HepG2 (cell line): ENCODE data around the gene SAMD4B. TPM values are rescaled to one million over a fixed set of nuclear protein-coding genes. Genes with fewer than 3 reads are reported as not detected.

Source experiments
- ATAC-seq: fragments of 200-7000 bp; cut with Tn5 transposase; 3 replicates; pipeline ENCODE4 v1.9.1; 2020; ENCODE audit warnings: mild to moderate bottlenecking, moderate library complexity
- BruUV-seq: library from RNA; stranded (reverse); fragments of 400-500 nt; replicated peaks from 2 replicates; lab custom pipeline; 2021; lab: Mats Ljungman, UMichigan
- CTCF ChIA-PET: fragments of 300-600 bp; formaldehyde crosslinking; extraction: SDS; loops from one replicate; lab custom pipeline; 2021; ENCODE audit warnings: low total read pairs, inconsistent platforms, low intra/inter-chr PET ratio; lab: Yijun Ruan, JAX
- POLR2A ChIA-PET: fragments of 350-600 bp; sonication (Branson Sonifier 250); formaldehyde crosslinking; loops from one replicate; lab custom pipeline; 2020; ENCODE audit warnings: antibody characterized with exemption, inconsistent platforms; lab: Yijun Ruan, JAX
- DNase-seq: peaks from one replicate; pipeline ENCODE4 v3.0.0-alpha.2; 2015; ENCODE audit warnings: low spot score
- FAIRE-seq: peaks from 3 replicates; lab custom pipeline; 2011; peaks lifted over from hg19 to GRCh38; lab: Jason Lieb, UNC
- H2AFZ ChIP-seq: one replicate; pipeline ENCODE4 v1.6.1; 2011; ENCODE audit warnings: low read length, inconsistent platforms
- H3K27ac ChIP-seq: fragments of 300-600 bp; 3 replicates; pipeline ENCODE4 v1.8.0; 2011; ENCODE audit warnings: mixed run types, mild to moderate bottlenecking, mixed read lengths, low read length, inconsistent platforms; ENCODE audit not compliant: insufficient read depth; ENCODE audit errors: extremely low read length
- H3K27me3 ChIP-seq, 2 experiments: fragments of 200-600 bp in 1 of 2; 2 replicates in 1 of 2; 3 replicates in 1 of 2; pipeline versions ENCODE4 v1.6.0 to v1.8.0; 2011; ENCODE audit warnings: low read length in 2 of 2, mild to moderate bottlenecking in 2 of 2, moderate library complexity in 2 of 2, inconsistent platforms in 1 of 2; ENCODE audit not compliant: insufficient read depth in 2 of 2, control insufficient read depth in 1 of 2
- H3K36me3 ChIP-seq, 2 experiments: fragments of 200-600 bp in 1 of 2; replicated peaks in 1 of 2; 2 replicates in 1 of 2; 3 replicates in 1 of 2; pipeline versions ENCODE4 v1.5.1 to v1.8.0; 2011; ENCODE audit warnings: low read length in 2 of 2, inconsistent platforms in 1 of 2; ENCODE audit not compliant: insufficient read depth in 2 of 2, control insufficient read depth in 1 of 2
- H3K4me1 ChIP-seq: 2 replicates; pipeline ENCODE4 v1.5.1; 2012; ENCODE audit warnings: low read length, inconsistent platforms; ENCODE audit not compliant: insufficient read depth
- H3K4me2 ChIP-seq: 2 replicates; pipeline ENCODE4 v1.6.0; 2011; ENCODE audit warnings: low read depth, low read length, inconsistent platforms
- H3K4me3 ChIP-seq, 3 experiments: fragments of 200-600 bp in 1 of 3; sonication (generic), shearing (Covaris generic) in 1 of 3; replicated peaks in 1 of 3; 2 replicates each; pipeline ENCODE4 v1.5.1; 2011 to 2016; ENCODE audit warnings: low read length in 3 of 3, inconsistent platforms in 2 of 3, low read depth in 2 of 3, mild to moderate bottlenecking in 2 of 3, control low read depth in 1 of 3, mixed read lengths in 1 of 3; ENCODE audit not compliant: insufficient read depth in 1 of 3
- H3K79me2 ChIP-seq: one replicate; pipeline ENCODE4 v1.6.1; 2011; ENCODE audit warnings: low read length, inconsistent platforms; ENCODE audit not compliant: insufficient read depth
- H3K9ac ChIP-seq: 2 replicates; pipeline ENCODE4 v1.6.0; 2011; ENCODE audit warnings: mild to moderate bottlenecking, low read depth, low read length, inconsistent platforms; ENCODE audit not compliant: insufficient read depth
- H3K9me3 ChIP-seq: 2 replicates; pipeline ENCODE4 v1.5.1; 2012; ENCODE audit warnings: mild to moderate bottlenecking, low read length
- H4K20me1 ChIP-seq: 2 replicates; pipeline ENCODE4 v1.6.0; 2011; ENCODE audit warnings: inconsistent platforms, mild to moderate bottlenecking, low read length, moderate library complexity; ENCODE audit not compliant: insufficient read depth
- CBFB ChIP-seq: sonication (generic); formaldehyde crosslinking; IDR thresholded peaks from 2 replicates; pipeline ENCODE4 v1.4.0; 2020; ENCODE audit warnings: missing genetic modification reagents
- DNMT1 ChIP-seq: sonication (generic); formaldehyde crosslinking; IDR thresholded peaks from 2 replicates; pipeline ENCODE4 v1.5.1; 2020; ENCODE audit warnings: mild to moderate bottlenecking, missing genetic modification reagents
- ERF ChIP-seq: IDR thresholded peaks from 2 replicates; pipeline ENCODE4 v1.6.1; 2018; ENCODE audit warnings: missing biosample characterization, missing genetic modification reagents
- FOXK1 ChIP-seq: sonication (generic); formaldehyde crosslinking; IDR thresholded peaks from 2 replicates; pipeline ENCODE4 v1.4.0; 2020; ENCODE audit warnings: low read depth, missing genetic modification reagents, borderline replicate concordance
- GATA4 ChIP-seq: sonication (generic); IDR thresholded peaks from 2 replicates; pipeline ENCODE4 v1.6.1; 2016; ENCODE audit warnings: antibody characterized with exemption, low read depth, borderline replicate concordance
- HINFP ChIP-seq: sonication (generic); formaldehyde crosslinking; IDR thresholded peaks from 2 replicates; pipeline ENCODE4 v1.4.0; 2020; ENCODE audit warnings: low read depth, mild to moderate bottlenecking, missing genetic modification reagents
- HNF4A ChIP-seq: sonication (generic); formaldehyde crosslinking; IDR thresholded peaks from 2 replicates; pipeline ENCODE4 v1.4.0; 2020; ENCODE audit warnings: missing genetic modification reagents
- HNRNPK ChIP-seq: fragments of 200-400 bp; formaldehyde crosslinking; IDR thresholded peaks from 2 replicates; pipeline ENCODE4 v1.6.1; 2018; ENCODE audit warnings: low read length, low read depth, moderate library complexity, mild to moderate bottlenecking; ENCODE audit not compliant: poor library complexity, severe bottlenecking
- KLF6 ChIP-seq: IDR thresholded peaks from 2 replicates; pipeline ENCODE4 v1.8.0; 2016; ENCODE audit warnings: missing biosample characterization, missing genetic modification reagents
- MAF1 ChIP-seq: sonication (generic); formaldehyde crosslinking; IDR thresholded peaks from 2 replicates; pipeline ENCODE4 v1.5.0; 2020; ENCODE audit warnings: missing genetic modification reagents, borderline replicate concordance
- MAFG ChIP-seq: sonication (generic); formaldehyde crosslinking; IDR thresholded peaks from 2 replicates; pipeline ENCODE4 v1.5.1; 2020; ENCODE audit warnings: mild to moderate bottlenecking, missing genetic modification reagents
- MXD1 ChIP-seq: sonication (generic); formaldehyde crosslinking; IDR thresholded peaks from 2 replicates; pipeline ENCODE4 v1.4.0; 2020; ENCODE audit warnings: mild to moderate bottlenecking, missing genetic modification reagents
- NFIB ChIP-seq: sonication (generic); formaldehyde crosslinking; IDR thresholded peaks from 2 replicates; pipeline ENCODE4 v1.9.0; 2021; ENCODE audit warnings: missing genetic modification reagents, mild to moderate bottlenecking, borderline replicate concordance
- NR2F2 ChIP-seq: IDR thresholded peaks from 2 replicates; pipeline ENCODE4 v1.6.1; 2012; ENCODE audit warnings: low read depth, inconsistent platforms, borderline replicate concordance
- ONECUT2 ChIP-seq: sonication (generic); formaldehyde crosslinking; IDR thresholded peaks from 2 replicates; pipeline ENCODE4 v1.4.0; 2020; ENCODE audit warnings: missing genetic modification reagents
- ZNF382 ChIP-seq: sonication (generic); formaldehyde crosslinking; IDR thresholded peaks from 2 replicates; pipeline ENCODE4 v1.5.0; 2020; ENCODE audit warnings: missing genetic modification reagents, mild to moderate bottlenecking, borderline replicate concordance
- ZNF383 ChIP-seq: sonication (generic); formaldehyde crosslinking; IDR thresholded peaks from 2 replicates; pipeline ENCODE4 v1.4.0; 2020; ENCODE audit warnings: missing genetic modification reagents, mild to moderate bottlenecking, borderline replicate concordance
- ZNF451 ChIP-seq: sonication (generic); formaldehyde crosslinking; IDR thresholded peaks from 2 replicates; pipeline ENCODE4 v1.5.0; 2020; ENCODE audit warnings: mild to moderate bottlenecking, missing genetic modification reagents
- ZNF547 ChIP-seq: sonication (generic); formaldehyde crosslinking; IDR thresholded peaks from 2 replicates; pipeline ENCODE4 v1.5.1; 2020; ENCODE audit warnings: mild to moderate bottlenecking, missing genetic modification reagents
- ZNF713 ChIP-seq: sonication (generic); formaldehyde crosslinking; IDR thresholded peaks from 2 replicates; pipeline ENCODE4 v1.4.0; 2020; ENCODE audit warnings: mild to moderate bottlenecking, missing genetic modification reagents
- ZNF720 ChIP-seq: sonication (generic); formaldehyde crosslinking; IDR thresholded peaks from 2 replicates; pipeline ENCODE4 v1.4.0; 2020; ENCODE audit warnings: missing genetic modification reagents
- ZNF724P ChIP-seq: sonication (generic); formaldehyde crosslinking; IDR thresholded peaks from 2 replicates; pipeline ENCODE4 v1.8.0; 2022; ENCODE audit warnings: missing genetic modification reagents, borderline replicate concordance
- WGBS: methylation state at CpG from one replicate; pipeline ENCODE4 v1.1.6; 2017; ENCODE audit warnings: low lambda C conversion rate; 5-methylcytosine and 5-hydroxymethylcytosine counted together
- in situ Hi-C: cut with HindIII; loops from 2 replicates; pipeline ENCODE4 v1.10.0; 2017; ENCODE audit warnings: low pct_unique_long_range_greater_than_20kb; ENCODE audit not compliant: extremely low pct_ligation_motif_present
- intact Hi-C: fragments of 100-400 bp; cut with micrococcal nuclease; formaldehyde crosslinking; loops from one replicate; pipeline ENCODE4 v1.10.0; 2022; ENCODE audit not compliant: unreplicated experiment
- polyA plus RNA-seq, 8 experiments: library from polyadenylated mRNA; depleted of rRNA in 3 of 8; stranded (reverse) in 7 of 8; unstranded in 1 of 8; fragments of >200 nt; fragmentation: Illumina TruSeq in 4 of 8; extraction: Trizol in 4 of 8; gene quantifications; 2 replicates each; pipeline versions ENCODE4 v1.2.1 to v1.2.3, GENCODE V29; 2011 to 2016; ENCODE audit warnings: low read depth in 4 of 8, missing spikeins in 1 of 8, mixed read lengths in 1 of 8; ENCODE audit not compliant: insufficient read depth in 1 of 8
- total RNA-seq, 5 experiments: library from RNA; depleted of rRNA; stranded (reverse); fragments of >200 nt; fragmentation: Illumina TruSeq; extraction: Trizol; gene quantifications; 2 replicates each; pipeline ENCODE4 v1.2.3, GENCODE V29; 2016; ENCODE audit warnings: low read depth in 1 of 5
- TF ChIP-seq, protein P1 (sequence below): sonication (generic); formaldehyde crosslinking; IDR thresholded peaks from 2 replicates; pipeline ENCODE4 v1.4.0; 2020; ENCODE audit warnings: missing genetic modification reagents

Gene SAMD4B
- total and polyA plus RNA-seq, 2 of the 13 experiments (the other 11 are each of a cell fraction or from before 2014, with no cell fraction given): 26.0 to 31.8 TPM

DNA sequence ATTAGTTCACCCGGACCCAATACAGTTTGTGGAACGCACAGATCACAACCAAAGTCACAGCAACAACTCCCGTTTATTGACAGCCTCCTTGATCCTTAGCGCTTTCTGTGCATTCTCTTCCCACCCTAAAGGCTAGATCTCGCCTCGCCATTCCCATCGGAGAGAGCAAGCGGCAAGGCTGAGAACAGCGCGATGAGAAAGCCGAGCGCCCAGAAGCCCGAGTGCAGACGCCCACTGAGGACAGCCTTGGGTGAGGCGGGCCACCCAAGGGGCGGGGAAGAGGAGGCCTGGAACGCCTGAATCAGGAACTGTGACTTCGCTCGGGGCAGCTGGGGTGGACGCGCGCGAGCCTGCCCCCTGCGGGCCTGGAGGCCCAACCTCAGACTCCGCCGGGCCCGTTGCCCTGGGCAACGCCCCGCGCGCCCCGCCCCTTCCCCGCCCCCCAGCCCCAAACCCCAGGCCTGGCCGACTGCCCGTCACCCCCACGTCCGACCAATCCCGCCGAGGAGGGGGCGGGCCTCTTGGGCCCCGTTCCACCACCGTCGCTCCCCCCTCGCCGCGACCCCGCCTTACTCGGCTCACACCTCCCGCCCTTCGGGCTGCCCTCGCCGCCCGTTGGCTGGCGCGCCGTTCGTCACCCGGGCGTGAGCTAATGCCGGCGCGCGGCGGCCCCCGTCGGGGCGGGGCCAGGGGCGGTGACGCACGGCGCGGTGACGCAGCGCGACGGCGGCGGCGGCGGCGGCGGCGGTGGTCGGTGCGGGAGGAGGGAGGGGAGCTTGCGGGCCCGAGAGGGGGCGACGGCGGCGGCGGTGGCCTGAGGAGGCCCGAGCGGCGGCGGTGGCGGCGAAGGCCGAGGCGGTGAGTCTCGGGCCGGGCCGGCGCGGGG lies at the start of gene SAMD4B (continued):
- peak; percentile 60; the same call in 1 of the 2 replicates for TF ChIP-seq HINFP (CRISPR knock-in tag)
- TF ChIP-seq ZNF383 (CRISPR knock-in tag): 0 out of 2 replicates have a peak, but pooled peaks have one; percentile 38
- TF ChIP-seq MAF1: no peak; the same call in 1 of the 2 replicates
- peak; percentile 69; the same call in 1 of the 2 replicates for TF ChIP-seq MXD1 (CRISPR knock-in tag)
- 0 out of 2 replicates have a peak, but pooled peaks have one; percentile 60 for TF ChIP-seq GATA4

- Histone ChIP-seq H3K9me3 (no peaks in the 10 kb centered on the region), H3K27me3 (peaks cover 0 to 10% of the 10 kb centered on the region in 2 experiments; a peak in 2 of 5 replicates), H4K20me1 (no peaks in the 10 kb centered on the region), H3K36me3 (no peaks in the 10 kb centered on the region), H3K4me1 (no peaks in the 10 kb centered on the region), H3K4me2 (no peak overlapping the region), H3K9ac (no peak overlapping the region), H2AFZ (no peak overlapping the region), H3K4me3 (no peak overlapping the region), H3K79me2 (no peaks in the 10 kb centered on the region), H3K27ac (no peak overlapping the region)
- BruUV-seq: no TSS peak
- 34% methylated on average over 4 of the region's 4 CpGs for WGBS
- FAIRE-seq (no peak), ATAC-seq (no peak), DNase-seq (no peak)
- intact Hi-C loops (no loop called here), in situ Hi-C loops (no loop called here)
- CTCF ChIA-PET: no interaction called here
- POLR2A ChIA-PET: no interaction called here
- TF ChIP-seq CBFB (CRISPR knock-in tag) (no peak), HNF4A (CRISPR knock-in tag) (no peak), HNRNPK (no peak), FOXK1 (CRISPR knock-in tag) (no peak), ZNF382 (CRISPR knock-in tag) (no peak), ZNF720 (CRISPR knock-in tag) (no peak), MAFG (CRISPR knock-in tag) (no peak), KLF6 (CRISPR knock-in tag) (no peak), NFIB (CRISPR knock-in tag) (no peak), ZNF547 (CRISPR knock-in tag) (no peak), ERF (CRISPR knock-in tag) (no peak), ZNF713 (CRISPR knock-in tag) (no peak), NR2F2 (no peak), DNMT1 (CRISPR knock-in tag) (no peak), ZNF724P (CRISPR knock-in tag) (no peak), ZNF451 (no peak), ONECUT2 (no peak)
- TF ChIP-seq, protein P1, sequence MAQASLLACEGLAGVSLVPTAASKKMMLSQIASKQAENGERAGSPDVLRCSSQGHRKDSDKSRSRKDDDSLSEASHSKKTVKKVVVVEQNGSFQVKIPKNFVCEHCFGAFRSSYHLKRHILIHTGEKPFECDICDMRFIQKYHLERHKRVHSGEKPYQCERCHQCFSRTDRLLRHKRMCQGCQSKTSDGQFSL: no peak
Measured at GRCh38 chr19:39293394-39293793, 48.8 kb upstream of the SAMD4B start.
